Fibroblast of villous mesenchyme (primary cell): ENCODE measurements around the gene MEGF8. TPM values are rescaled to one million over a fixed set of nuclear protein-coding genes. Genes with fewer than 3 reads are reported as not detected.

Source experiments
- DNase-seq: peaks from one replicate; pipeline ENCODE4 v3.0.0-alpha.2; 2010; ENCODE audit warnings: low read depth
- H3K4me3 ChIP-seq: 2 replicates; pipeline ENCODE4 v1.5.1; 2011; ENCODE audit warnings: low read depth, mild to moderate bottlenecking, low read length
- CTCF ChIP-seq: IDR thresholded peaks from 2 replicates; pipeline ENCODE4 v1.5.1; 2012; ENCODE audit warnings: low read depth, mild to moderate bottlenecking, low read length; ENCODE audit not compliant: insufficient read depth
- total RNA-seq: library from RNA; depleted of rRNA; stranded (reverse); fragments of >200 nt; gene quantifications from 2 replicates; pipeline ENCODE4 v1.2.3, GENCODE V29; 2012

MEGF8 gene, protein sequence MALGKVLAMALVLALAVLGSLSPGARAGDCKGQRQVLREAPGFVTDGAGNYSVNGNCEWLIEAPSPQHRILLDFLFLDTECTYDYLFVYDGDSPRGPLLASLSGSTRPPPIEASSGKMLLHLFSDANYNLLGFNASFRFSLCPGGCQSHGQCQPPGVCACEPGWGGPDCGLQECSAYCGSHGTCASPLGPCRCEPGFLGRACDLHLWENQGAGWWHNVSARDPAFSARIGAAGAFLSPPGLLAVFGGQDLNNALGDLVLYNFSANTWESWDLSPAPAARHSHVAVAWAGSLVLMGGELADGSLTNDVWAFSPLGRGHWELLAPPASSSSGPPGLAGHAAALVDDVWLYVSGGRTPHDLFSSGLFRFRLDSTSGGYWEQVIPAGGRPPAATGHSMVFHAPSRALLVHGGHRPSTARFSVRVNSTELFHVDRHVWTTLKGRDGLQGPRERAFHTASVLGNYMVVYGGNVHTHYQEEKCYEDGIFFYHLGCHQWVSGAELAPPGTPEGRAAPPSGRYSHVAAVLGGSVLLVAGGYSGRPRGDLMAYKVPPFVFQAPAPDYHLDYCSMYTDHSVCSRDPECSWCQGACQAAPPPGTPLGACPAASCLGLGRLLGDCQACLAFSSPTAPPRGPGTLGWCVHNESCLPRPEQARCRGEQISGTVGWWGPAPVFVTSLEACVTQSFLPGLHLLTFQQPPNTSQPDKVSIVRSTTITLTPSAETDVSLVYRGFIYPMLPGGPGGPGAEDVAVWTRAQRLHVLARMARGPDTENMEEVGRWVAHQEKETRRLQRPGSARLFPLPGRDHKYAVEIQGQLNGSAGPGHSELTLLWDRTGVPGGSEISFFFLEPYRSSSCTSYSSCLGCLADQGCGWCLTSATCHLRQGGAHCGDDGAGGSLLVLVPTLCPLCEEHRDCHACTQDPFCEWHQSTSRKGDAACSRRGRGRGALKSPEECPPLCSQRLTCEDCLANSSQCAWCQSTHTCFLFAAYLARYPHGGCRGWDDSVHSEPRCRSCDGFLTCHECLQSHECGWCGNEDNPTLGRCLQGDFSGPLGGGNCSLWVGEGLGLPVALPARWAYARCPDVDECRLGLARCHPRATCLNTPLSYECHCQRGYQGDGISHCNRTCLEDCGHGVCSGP (N-terminal part only)
- 21.2 and 22.2 TPM in 2 replicates for total RNA-seq

GRCh38 chr19:42325308-42325895 lies at the start of gene MEGF8:
MEGF8 (plus strand) TSS chr19:42325635; CDS start chr19:42326244, 609 bp downstream.
- DNase-seq, result peak; percentile 99
- peak; percentile 89 for TF ChIP-seq CTCF
- H3K4me3 ChIP-seq, result peak within 1 kb of the TSS; percentile 92

- TF ChIP-seq CTCF, result no peak
Measured at GRCh38 chr19:42276284-42276683, 49.2 kb upstream of the MEGF8 start.

DNA sequence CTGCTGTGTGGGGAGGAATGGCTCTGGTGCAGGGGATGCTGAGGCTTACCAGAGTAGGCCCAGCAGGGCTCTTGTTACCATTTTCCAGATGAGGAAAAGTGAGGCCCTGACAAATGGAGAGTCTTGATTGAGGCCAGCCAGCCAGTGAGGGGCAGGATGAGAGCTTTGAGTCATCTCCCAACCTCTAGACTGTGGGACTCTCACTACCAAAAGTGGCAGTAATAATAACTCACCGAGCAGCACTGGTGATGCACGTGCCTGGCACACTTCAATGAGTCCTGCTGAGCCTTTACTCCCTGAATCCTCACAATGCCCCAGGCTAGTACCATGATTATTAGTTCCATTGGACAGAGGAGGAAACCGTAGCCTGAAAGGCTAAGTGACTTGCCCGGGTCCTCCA lies 48.6 kb upstream of the MEGF8 start:
- no peak for DNase-seq
- H3K4me3 ChIP-seq, result no peak overlapping the region
- TF ChIP-seq CTCF, result no peak

More at GRCh38 chr19:42276284-42276683, 49.2 kb upstream of the MEGF8 start:
- H3K4me3 ChIP-seq, result no peak overlapping the region
- DNase-seq, result no peak

GRCh38 chr19:42277821-42278451 lies 47.5 kb upstream of the MEGF8 start:
- no peak for DNase-seq

GRCh38 chr19:42278452-42279154 lies 46.8 kb upstream of the MEGF8 start:
- DNase-seq, result no peak
- no peak overlapping the region for H3K4me3 ChIP-seq
- TF ChIP-seq CTCF, result no peak

More at GRCh38 chr19:42277821-42278451, 47.5 kb upstream of the MEGF8 start:
- no peak overlapping the region for H3K4me3 ChIP-seq
- no peak for TF ChIP-seq CTCF
